H1 (cell line): ENCODE results near the gene B4GAT1. TPM values are rescaled to one million over a fixed set of nuclear protein-coding genes. Genes with fewer than 3 reads are reported as not detected.
"Not testable (repeated sequence)": the region's sequence is repeated elsewhere in the genome, so short reads cannot be mapped to it uniquely, and the experiment has no call there.

ENCODE experiments used
- CTCF ChIA-PET: fragments of 300-600 bp; sonication (Branson Sonifier 250); formaldehyde crosslinking; loops from one replicate; lab custom pipeline; 2021; ENCODE audit not compliant: partially characterized antibody; lab: Charles Lee
- POLR2A ChIA-PET: fragments of 300-600 bp; sonication (Branson Sonifier 250); formaldehyde crosslinking; loops from one replicate; lab custom pipeline; 2021; ENCODE audit warnings: inconsistent platforms; ENCODE audit not compliant: partially characterized antibody; lab: Charles Lee
- DNase-seq, 2 experiments: peaks; one replicate each; pipeline versions ENCODE4 v3.0.0 to v3.0.0-alpha.2; 2010 to 2022; ENCODE audit warnings: low spot score in 2 of 2, low read depth in 1 of 2, mixed read lengths in 1 of 2
- FAIRE-seq: peaks from 2 replicates; lab custom pipeline; 2011; peaks lifted over from hg19 to GRCh38; lab: Jason Lieb, UNC
- H2AFZ ChIP-seq: 2 replicates; pipeline ENCODE4 v1.8.1; 2012; ENCODE audit warnings: low read length, inconsistent platforms
- H2AK5ac ChIP-seq: 2 replicates; pipeline ENCODE4 v1.6.1; 2013; ENCODE audit warnings: low read depth, low read length
- H2BK120ac ChIP-seq: replicated peaks from 2 replicates; pipeline ENCODE3; 2013; ENCODE audit warnings: low read depth, low read length, inconsistent platforms
- H2BK12ac ChIP-seq: 2 replicates; pipeline ENCODE4 v1.6.1; 2013; ENCODE audit warnings: low read depth, low read length
- H2BK15ac ChIP-seq: 2 replicates; pipeline ENCODE4 v1.6.1; 2013; ENCODE audit warnings: low read length
- H2BK20ac ChIP-seq: 2 replicates; pipeline ENCODE4 v1.6.1; 2013; ENCODE audit warnings: low read length
- H2BK5ac ChIP-seq: 2 replicates; pipeline ENCODE4 v1.6.1; 2013; ENCODE audit warnings: low read depth, low read length
- H3K14ac ChIP-seq: 2 replicates; pipeline ENCODE4 v1.6.1; 2013; ENCODE audit warnings: inconsistent platforms; ENCODE audit not compliant: insufficient read length
- H3K18ac ChIP-seq: 2 replicates; pipeline ENCODE4 v1.6.1; 2013; ENCODE audit warnings: low read length; ENCODE audit errors: extremely low read depth
- H3K23ac ChIP-seq: 2 replicates; pipeline ENCODE4 v1.6.1; 2013; ENCODE audit warnings: inconsistent platforms; ENCODE audit not compliant: insufficient read length
- H3K23me2 ChIP-seq: 2 replicates; pipeline ENCODE4 v1.6.1; 2013; ENCODE audit warnings: low read depth, low read length
- H3K27ac ChIP-seq: 2 replicates; pipeline ENCODE4 v1.6.1; 2011; ENCODE audit warnings: low read depth, low read length, inconsistent platforms
- H3K27me3 ChIP-seq, 4 experiments: replicated peaks in 1 of 4; 1 replicate in 1 of 4; 2 replicates in 3 of 4; pipeline versions ENCODE4 v1.6.1 to v1.8.1; 2011 to 2013; ENCODE audit warnings: low read length in 3 of 4, mild to moderate bottlenecking in 3 of 4, inconsistent platforms in 2 of 4, mixed read lengths in 2 of 4, moderate library complexity in 1 of 4; ENCODE audit not compliant: control insufficient read depth in 3 of 4, insufficient read depth in 3 of 4; ENCODE audit errors: extremely low read depth in 1 of 4
- H3K36me3 ChIP-seq, 4 experiments: 2 replicates each; pipeline versions ENCODE4 v1.6.1 to v1.8.1; 2011 to 2013; ENCODE audit warnings: mild to moderate bottlenecking in 4 of 4, low read length in 3 of 4, moderate library complexity in 2 of 4, control low read depth in 1 of 4, inconsistent platforms in 1 of 4; ENCODE audit not compliant: insufficient read depth in 4 of 4, control insufficient read depth in 2 of 4
- H3K4ac ChIP-seq: replicated peaks from 2 replicates; pipeline ENCODE3; 2013; ENCODE audit warnings: low read length, low read depth, mixed read lengths, inconsistent platforms; ENCODE audit not compliant: insufficient read length
- H3K4me1 ChIP-seq, 4 experiments: replicated peaks in 1 of 4; 1 replicate in 1 of 4; 2 replicates in 3 of 4; pipeline versions ENCODE4 v1.6.1 to v1.8.1; 2011 to 2013; ENCODE audit warnings: low read length in 3 of 4, inconsistent platforms in 2 of 4, mixed read lengths in 1 of 4; ENCODE audit not compliant: insufficient read depth in 4 of 4, control insufficient read depth in 3 of 4
- H3K4me2 ChIP-seq, 2 experiments: 2 replicates each; pipeline versions ENCODE4 v1.6.1 to v1.8.1; 2011 to 2013; ENCODE audit warnings: low read depth in 2 of 2, low read length in 2 of 2, control low read depth in 1 of 2, inconsistent platforms in 1 of 2, mild to moderate bottlenecking in 1 of 2; ENCODE audit not compliant: insufficient read depth in 1 of 2
- H3K4me3 ChIP-seq, 4 experiments: fragments of 200-600, 300-600 bp in 1 of 4; sonication (generic), shearing (Covaris generic), sonication (Bioruptor Twin) in 1 of 4; 2 replicates each; pipeline versions ENCODE4 v1.5.1 to v1.8.1; 2011 to 2016; ENCODE audit warnings: low read length in 4 of 4, low read depth in 3 of 4, control low read depth in 2 of 4, inconsistent platforms in 2 of 4, mild to moderate bottlenecking in 2 of 4, mixed read lengths in 1 of 4, moderate library complexity in 1 of 4; ENCODE audit not compliant: insufficient read depth in 2 of 4; ENCODE audit errors: extremely low read depth in 1 of 4
- H3K56ac ChIP-seq: replicated peaks from 2 replicates; pipeline ENCODE3; 2013; ENCODE audit warnings: low read depth, mild to moderate bottlenecking, mixed read lengths, low read length, inconsistent platforms; ENCODE audit not compliant: insufficient read length
- H3K79me1 ChIP-seq: 2 replicates; pipeline ENCODE4 v1.6.1; 2013; ENCODE audit warnings: low read depth, low read length, control low read depth
- H3K79me2 ChIP-seq, 2 experiments: 2 replicates each; pipeline versions ENCODE4 v1.6.1 to v1.8.1; 2012 to 2013; ENCODE audit warnings: low read length in 2 of 2, mild to moderate bottlenecking in 2 of 2, inconsistent platforms in 1 of 2; ENCODE audit not compliant: insufficient read depth in 2 of 2, control insufficient read depth in 1 of 2
- H3K9ac ChIP-seq, 4 experiments: replicated peaks in 1 of 4; 1 replicate in 1 of 4; 2 replicates in 3 of 4; pipeline versions ENCODE4 v1.6.1 to v1.8.1; 2011 to 2013; ENCODE audit warnings: low read depth in 3 of 4, low read length in 3 of 4, control low read depth in 2 of 4, mild to moderate bottlenecking in 2 of 4, moderate library complexity in 2 of 4, inconsistent platforms in 1 of 4; ENCODE audit errors: extremely low read depth in 1 of 4
- H3K9me3 ChIP-seq, 2 experiments: 2 replicates each; pipeline versions ENCODE4 v1.6.1 to v1.8.1; 2012 to 2013; ENCODE audit warnings: mild to moderate bottlenecking in 2 of 2, moderate library complexity in 2 of 2, control low read depth in 1 of 2, inconsistent platforms in 1 of 2, low read depth in 1 of 2, low read length in 1 of 2, mixed read lengths in 1 of 2; ENCODE audit not compliant: insufficient read depth in 2 of 2
- H4K20me1 ChIP-seq, 2 experiments: replicated peaks in 1 of 2; 2 replicates each; pipeline versions ENCODE3 to v1.8.1; 2011 to 2013; ENCODE audit warnings: inconsistent platforms in 2 of 2, low read length in 2 of 2, mild to moderate bottlenecking in 1 of 2; ENCODE audit not compliant: insufficient read depth in 2 of 2, control insufficient read depth in 1 of 2
- H4K5ac ChIP-seq: 2 replicates; pipeline ENCODE4 v1.6.1; 2013; ENCODE audit warnings: low read length, low read depth, mixed read lengths, inconsistent platforms; ENCODE audit not compliant: insufficient read length
- H4K8ac ChIP-seq: 2 replicates; pipeline ENCODE4 v1.8.0; 2013; ENCODE audit warnings: mild to moderate bottlenecking, moderate library complexity, low read length, inconsistent platforms; ENCODE audit not compliant: insufficient read depth; ENCODE audit errors: extremely low read depth
- H4K91ac ChIP-seq: replicated peaks from 2 replicates; pipeline ENCODE3; 2013; ENCODE audit warnings: low read length, mixed read lengths, inconsistent platforms; ENCODE audit not compliant: insufficient read length
- WGBS, 2 experiments: shearing (Covaris generic) in 1 of 2; methylation state at CpG; one replicate each; pipeline versions ENCODE4 v1.1.6 to v1.1.7; 2013 to 2015; ENCODE audit warnings: low lambda C conversion rate in 2 of 2, mixed read lengths in 2 of 2, inconsistent platforms in 1 of 2, low coverage in 1 of 2, missing lambda C conversion rate in 1 of 2; ENCODE audit not compliant: insufficient replicate concordance in 2 of 2, insufficient coverage in 1 of 2, insufficient read length in 1 of 2; ENCODE audit errors: extremely low coverage in 1 of 2, missing lambda C conversion rate in 1 of 2; 5-methylcytosine and 5-hydroxymethylcytosine counted together
- polyA plus RNA-seq, 7 experiments: library from polyadenylated mRNA; depleted of rRNA in 3 of 7; stranded (reverse) in 5 of 7; unstranded in 2 of 7; fragments of >200 nt in 5 of 7; fragments of 200-250 nt in 2 of 7; gene quantifications; 1 replicate in 5 of 7; 2 replicates in 1 of 7; 4 replicates in 1 of 7; pipeline versions ENCODE4 v1.2.1 to v1.2.3, GENCODE V29; 2011 to 2013; ENCODE audit warnings: missing spikeins in 2 of 7, mixed read lengths in 2 of 7
- total RNA-seq: library from RNA; stranded (reverse); fragmentation: NEBNext Ultra II Directional; extraction: Animal tissue kit (Norgen Biotek cat#: 25700); gene quantifications from 2 replicates; pipeline ENCODE4 v1.2.1, GENCODE V29; 2021

The B4GAT1 gene
- total and polyA plus RNA-seq, 2 of the 8 experiments (the other 6 are each of a cell fraction or from before 2014, with no cell fraction given): 22.2 to 27.8 TPM

DNA sequence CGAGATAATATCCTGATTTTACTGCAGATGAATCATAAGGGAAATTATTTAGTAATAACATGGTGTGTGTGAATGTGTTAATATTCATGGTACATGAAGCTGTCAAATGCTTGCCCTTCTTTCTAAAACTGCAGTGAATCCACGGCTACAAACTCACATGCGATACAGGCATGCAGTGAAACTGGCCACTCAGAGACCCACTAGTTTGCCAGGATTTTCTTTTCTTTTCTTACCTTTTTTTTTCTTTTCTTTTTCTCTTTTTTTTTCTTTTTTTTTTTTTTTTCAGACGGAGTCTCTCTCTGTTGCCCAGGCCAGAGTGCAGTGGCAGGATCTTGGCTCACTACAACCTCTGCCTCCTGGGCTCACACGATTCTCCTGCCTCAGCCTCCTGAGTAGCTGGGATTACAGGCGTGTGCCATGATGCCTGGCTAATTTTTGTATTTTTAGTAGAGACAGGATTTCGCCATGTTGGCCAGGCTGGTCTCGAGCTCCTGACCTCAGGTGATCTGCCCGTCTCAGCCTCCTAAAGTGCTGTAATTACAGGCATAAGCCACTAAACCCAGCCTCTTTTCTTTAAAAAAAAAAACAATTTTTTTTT is 26.4 kb upstream of the B4GAT1 start:
- WGBS, 2 experiments: 86% methylated on average over 8 of the region's 9 CpGs; no CpG with 5 or more reads in 1 of the 2 experiments

More for the DNA sequence above, 26.4 kb upstream of the B4GAT1 start:
- Histone ChIP-seq H4K20me1 (peaks cover 4 to 13% of the 10 kb centered on the region in 2 experiments), H3K36me3 (peaks cover 2 to 12% (median 6%) of the 10 kb centered on the region in 4 experiments; a peak in 6 of 8 replicates), H3K79me2 (peaks cover 0 to 16% of the 10 kb centered on the region in 2 experiments; a peak in 2 of 4 replicates)
- not testable (repeated sequence) for H3K14ac ChIP-seq, H3K4me2 ChIP-seq, H3K23me2 ChIP-seq, H3K79me1 ChIP-seq, H2BK15ac ChIP-seq, H2AK5ac ChIP-seq, H2BK120ac ChIP-seq, H4K8ac ChIP-seq, H3K27me3 ChIP-seq, H3K27ac ChIP-seq, H3K23ac ChIP-seq, H2BK20ac ChIP-seq, H3K18ac ChIP-seq, H3K4me1 ChIP-seq, H4K91ac ChIP-seq, FAIRE-seq, H4K5ac ChIP-seq, H3K9me3 ChIP-seq, H3K56ac ChIP-seq, H3K4me3 ChIP-seq, H2BK12ac ChIP-seq, H3K9ac ChIP-seq, H2BK5ac ChIP-seq, H3K4ac ChIP-seq, DNase-seq, H2AFZ ChIP-seq
- POLR2A ChIA-PET: interaction anchor here (28.0 kb wide), 1 partner anchor 22 kb away, joined by 487 read pairs; the partner anchor contains the start of genes B4GAT1 and BRMS1
- CTCF ChIA-PET: interaction anchor here (0.6 to 8.2 kb wide), 6 partner anchors 10 to 65 kb away, joined by 3 to 51 read pairs (median 5); partner anchors contain the start of gene MRPL11
